Activated T-cell treated with anti-CD3 and anti-CD28 coated beads, Interleukin-2, amount 50 U/mL, for 48 hours (primary cell): ENCODE measurements around the gene DLG4.

Experiments used
- DNase-seq, 2 experiments: peaks; one replicate each; pipeline ENCODE4 v3.0.0-alpha.2; 2020

DLG4 gene

GRCh38 chr17:7146115-7146514, 73.5 kb downstream of the DLG4 start:
- DNase-seq: no peak

- no peak for DNase-seq
These were observed 75.4 kb downstream of the DLG4 start for GRCh38 chr17:7144213-7144612.

- no peak for DNase-seq
These were observed 77.8 kb downstream of the DLG4 start for GRCh38 chr17:7141824-7142223.

GRCh38 chr17:7139400-7139799, 80.2 kb downstream of the DLG4 start:
- no peak for DNase-seq

GRCh38 chr17:7138800-7139381, 80.7 kb downstream of the DLG4 start:
- no peak for DNase-seq

- DNase-seq: no peak
These were observed 82.3 kb downstream of the DLG4 start for GRCh38 chr17:7137171-7137943.
